Panc1 (cell line): ENCODE measurements around the gene USP10. TPM values are rescaled to one million over a fixed set of nuclear protein-coding genes. Genes with fewer than 3 reads are reported as not detected.

Source experiments
- ATAC-seq: fragments of 200-7000 bp; cut with Tn5 transposase; 2 replicates; pipeline ENCODE4 v1.9.1; 2020; ENCODE audit warnings: mild to moderate bottlenecking, moderate library complexity
- BruUV-seq: library from RNA; stranded (reverse); fragments of 400-500 nt; replicated peaks from 2 replicates; lab custom pipeline; 2021; lab: Mats Ljungman, UMichigan
- CTCF ChIA-PET: fragments of 300-600 bp; sonication (Branson Sonifier 250); formaldehyde crosslinking; loops from one replicate; lab custom pipeline; 2022; ENCODE audit warnings: antibody characterized with exemption; lab: Charles Lee
- POLR2A ChIA-PET: fragments of 300-600 bp; sonication (Branson Sonifier 250); formaldehyde crosslinking; loops from one replicate; lab custom pipeline; 2022; ENCODE audit warnings: antibody characterized with exemption; lab: Charles Lee
- DNase-seq: peaks from one replicate; pipeline ENCODE4 v3.0.0-alpha.2; 2010; ENCODE audit warnings: low read depth, low spot score
- H3K27ac ChIP-seq: 2 replicates; pipeline ENCODE4 v1.5.1; 2011; ENCODE audit warnings: mild to moderate bottlenecking, low read length, inconsistent platforms
- H3K27me3 ChIP-seq: fragments of 200-500 bp; sonication (Bioruptor generic); 2 replicates; pipeline ENCODE4 v1.6.0; 2014; ENCODE audit warnings: low read length, inconsistent platforms; ENCODE audit not compliant: control insufficient read depth, insufficient read depth
- H3K36me3 ChIP-seq: fragments of 200-500 bp; sonication (Bioruptor generic); 2 replicates; pipeline ENCODE4 v1.5.1; 2014; ENCODE audit warnings: inconsistent platforms, mild to moderate bottlenecking, low read length, moderate library complexity; ENCODE audit not compliant: control insufficient read depth, insufficient read depth
- H3K4me1 ChIP-seq: 2 replicates; pipeline ENCODE4 v1.5.1; 2011; ENCODE audit warnings: inconsistent platforms, mild to moderate bottlenecking, low read length, moderate library complexity; ENCODE audit not compliant: control insufficient read depth, insufficient read depth
- H3K4me3 ChIP-seq, 2 experiments: 2 replicates each; pipeline ENCODE4 v1.5.1; 2011 to 2012; ENCODE audit warnings: low read depth in 2 of 2, low read length in 2 of 2, mild to moderate bottlenecking in 2 of 2, inconsistent platforms in 1 of 2, moderate library complexity in 1 of 2
- H3K9me3 ChIP-seq: fragments of 200-500 bp; sonication (Bioruptor generic); 2 replicates; pipeline ENCODE4 v1.5.1; 2014; ENCODE audit warnings: low read depth, mild to moderate bottlenecking, inconsistent platforms, low read length, moderate library complexity; ENCODE audit not compliant: control insufficient read depth, insufficient read depth
- CTCF ChIP-seq: fragments of 450-650 bp; IDR thresholded peaks from 2 replicates; pipeline ENCODE4 v1.5.1; 2017; ENCODE audit warnings: mild to moderate bottlenecking
- POLR2AphosphoS5 ChIP-seq: IDR thresholded peaks from 2 replicates; pipeline ENCODE4 v1.6.1; 2012; ENCODE audit warnings: mild to moderate bottlenecking, low read depth, low read length, moderate library complexity
- REST ChIP-seq, 2 experiments: IDR thresholded peaks; 2 replicates each; pipeline ENCODE4 v1.6.1; 2011 to 2012; ENCODE audit warnings: low read depth in 2 of 2, control low read depth in 1 of 2, low read length in 1 of 2, mild to moderate bottlenecking in 1 of 2, moderate library complexity in 1 of 2; ENCODE audit not compliant: insufficient read depth in 1 of 2
- SIN3A ChIP-seq: IDR thresholded peaks from 2 replicates; pipeline ENCODE4 v1.6.1; 2012; ENCODE audit warnings: low read depth, mild to moderate bottlenecking, low read length, moderate library complexity, borderline replicate concordance; ENCODE audit not compliant: insufficient read depth
- TCF7L2 ChIP-seq: IDR thresholded peaks from 2 replicates; pipeline ENCODE4 v1.6.1; 2011; ENCODE audit warnings: mild to moderate bottlenecking, low read depth, low read length, inconsistent platforms
- in situ Hi-C: cut with HindIII; loops from 2 replicates; pipeline ENCODE4 v1.10.0; 2016; ENCODE audit warnings: low sequenced_read_pairs, low pct_unique_long_range_greater_than_20kb
- intact Hi-C: fragments of 100-400 bp; cut with micrococcal nuclease; formaldehyde crosslinking; loops from one replicate; pipeline ENCODE4 v1.10.0; 2022; ENCODE audit not compliant: unreplicated experiment
- total RNA-seq: library from RNA; stranded (reverse); gene quantifications from one replicate; pipeline ENCODE4 v1.2.1, GENCODE V29; 2021; ENCODE audit not compliant: unreplicated experiment

The USP10 gene
- total RNA-seq, 1 experiment from 2014 or later: 77.4 TPM

DNA sequence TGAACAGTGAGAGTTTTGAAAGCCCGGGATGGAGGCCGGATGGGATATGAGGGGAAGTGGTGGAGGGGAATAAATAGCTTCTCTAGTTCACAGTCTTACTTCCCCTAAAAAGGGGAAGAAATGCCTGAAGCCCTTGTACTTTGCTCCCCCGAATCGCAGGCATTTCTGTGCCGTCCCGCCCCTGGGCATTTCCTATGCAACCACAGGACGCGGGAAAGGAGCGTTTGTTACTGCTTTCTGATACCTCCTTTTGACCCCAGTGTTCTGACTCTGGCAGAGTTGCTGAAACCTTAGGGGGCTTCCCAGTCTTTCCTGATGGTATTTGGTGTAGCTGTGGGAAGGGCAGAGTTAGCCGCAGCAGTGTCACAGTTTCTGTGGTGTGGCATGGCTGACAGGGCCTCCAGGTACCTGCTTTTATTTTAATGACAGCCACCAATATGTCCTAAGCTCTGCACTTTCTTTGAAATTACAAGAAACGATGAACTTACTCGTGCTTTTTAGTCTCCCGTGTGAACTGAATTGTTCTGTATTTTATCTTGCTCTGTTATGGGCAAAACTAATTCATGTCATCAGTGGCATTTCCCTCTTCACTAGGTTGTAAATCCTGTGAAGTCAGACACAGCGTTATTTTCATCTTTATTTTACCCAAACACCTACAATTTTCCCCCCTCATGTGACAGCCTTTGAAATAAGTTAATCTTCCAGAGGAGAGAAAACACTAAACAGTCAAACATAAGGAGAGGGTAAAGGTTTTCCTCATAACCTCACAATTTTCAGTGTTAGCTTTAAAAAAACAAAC, 27.1 kb downstream of the USP10 start:
- ATAC-seq: peak; percentile 11; the same call in 1 of the 2 replicates
- peak overlapping the region; percentile 1 to 35; a peak in 3 of 4 replicates for H3K4me3 ChIP-seq
- peaks cover 74% of the 10 kb centered on the region for H3K4me1 ChIP-seq
- no peak for DNase-seq
- H3K27me3 ChIP-seq: no peaks in the 10 kb centered on the region
- H3K9me3 ChIP-seq: no peaks in the 10 kb centered on the region
- no peaks in the 10 kb centered on the region for H3K36me3 ChIP-seq
- CTCF ChIA-PET: interaction anchor here (1.3 to 1.4 kb wide), 2 partner anchors 53 to 106 kb away, joined by 3 to 23 read pairs; no protein-coding TSS in a partner anchor
- H3K27ac ChIP-seq: peak overlapping the region; percentile 98
- in situ Hi-C loops: no loop called here
- intact Hi-C loops: loop anchor here (1.0 to 5.0 kb wide), 2 partner anchors 55 to 105 kb away; no protein-coding TSS in a partner anchor
- no peak for TF ChIP-seq CTCF
- no peak for TF ChIP-seq POLR2AphosphoS5
- no peak for TF ChIP-seq TCF7L2
- no peak for TF ChIP-seq SIN3A
- no peak for TF ChIP-seq REST (IDR thresholded peaks at IDR 0.05; ENCODE audit: insufficient read depth in 1 of 2, low read depth in 2 of 2, low read length in 1 of 2)
- no TSS peak for BruUV-seq
- POLR2A ChIA-PET: interaction anchor here (0.5 kb wide), 1 partner anchor 61 kb away, joined by 14 read pairs; no protein-coding TSS in a partner anchor

GRCh38 chr16:84728853-84729424, 29.1 kb downstream of the USP10 start:
- DNase-seq: no peak
- H3K27ac ChIP-seq: peak overlapping the region; percentile 98

More at GRCh38 chr16:84728853-84729424, 29.1 kb downstream of the USP10 start:
- ATAC-seq: no peak
- H3K27me3 ChIP-seq: no peaks in the 10 kb centered on the region
- no peak for TF ChIP-seq REST (IDR thresholded peaks at IDR 0.05; ENCODE audit: insufficient read depth in 1 of 2, low read depth in 2 of 2, low read length in 1 of 2)
- no peak for TF ChIP-seq TCF7L2
- TF ChIP-seq CTCF: no peak
- no peak for TF ChIP-seq POLR2AphosphoS5
- TF ChIP-seq SIN3A: no peak
- intact Hi-C loops (loop anchor here (5.0 kb wide), 1 partner anchor 107 kb away; no protein-coding TSS in a partner anchor), in situ Hi-C loops (no loop called here)
- POLR2A ChIA-PET: no interaction called here
- H3K4me1 ChIP-seq: peaks cover 81% of the 10 kb centered on the region
- no peaks in the 10 kb centered on the region for H3K36me3 ChIP-seq
- BruUV-seq: no TSS peak
- CTCF ChIA-PET: interaction anchor here (1.3 kb wide), 1 partner anchor 9 kb away, joined by 6 read pairs; no protein-coding TSS in a partner anchor
- H3K9me3 ChIP-seq: no peaks in the 10 kb centered on the region
- peak overlapping the region; percentile 31 to 53; a peak in 3 of 4 replicates for H3K4me3 ChIP-seq
